HT-29 (cell line): ENCODE data around the gene NNMT. TPM values are rescaled to one million over a fixed set of nuclear protein-coding genes. Genes with fewer than 3 reads are reported as not detected.

Experiments used
- DNase-seq: peaks from one replicate; pipeline ENCODE4 v3.0.0-alpha.2; 2015; ENCODE audit warnings: low spot score
- total RNA-seq: library from RNA; depleted of rRNA; stranded (reverse); fragments of >200 nt; shearing (Covaris generic); gene quantifications from 2 replicates; pipeline ENCODE4 v1.2.3, GENCODE V29; 2014; rRNA removed

The NNMT gene
- 60.2 and 91.4 TPM in 2 replicates for total RNA-seq

DNA sequence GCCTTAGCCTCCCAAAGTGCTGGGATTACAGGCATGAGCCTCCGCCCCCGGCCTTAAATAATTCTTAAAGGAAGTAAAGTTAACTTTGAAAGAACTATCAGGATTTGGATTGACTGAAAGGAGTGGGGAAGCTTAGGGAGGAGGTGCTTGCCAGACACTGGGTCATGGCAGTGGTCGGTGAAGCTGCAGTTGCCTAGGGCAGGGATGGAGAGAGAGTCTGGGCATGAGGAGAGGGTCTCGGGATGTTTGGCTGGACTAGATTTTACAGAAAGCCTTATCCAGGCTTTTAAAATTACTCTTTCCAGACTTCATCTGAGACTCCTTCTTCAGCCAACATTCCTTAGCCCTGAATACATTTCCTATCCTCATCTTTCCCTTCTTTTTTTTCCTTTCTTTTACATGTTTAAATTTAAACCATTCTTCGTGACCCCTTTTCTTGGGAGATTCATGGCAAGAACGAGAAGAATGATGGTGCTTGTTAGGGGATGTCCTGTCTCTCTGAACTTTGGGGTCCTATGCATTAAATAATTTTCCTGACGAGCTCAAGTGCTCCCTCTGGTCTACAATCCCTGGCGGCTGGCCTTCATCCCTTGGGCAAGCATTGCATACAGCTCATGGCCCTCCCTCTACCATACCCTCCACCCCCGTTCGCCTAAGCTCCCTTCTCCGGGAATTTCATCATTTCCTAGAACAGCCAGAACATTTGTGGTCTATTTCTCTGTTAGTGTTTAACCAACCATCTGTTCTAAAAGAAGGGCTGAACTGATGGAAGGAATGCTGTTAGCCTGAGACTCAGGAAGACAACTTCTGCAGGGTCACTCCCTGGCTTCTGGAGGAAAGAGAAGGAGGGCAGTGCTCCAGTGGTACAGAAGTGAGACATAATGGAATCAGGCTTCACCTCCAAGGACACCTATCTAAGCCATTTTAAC lies at the start of gene NNMT:
Gene NNMT (plus strand): TSS at position 724 of the 929 bp plus-strand sequence. CDS start 158 bp downstream, at position 882.
- DNase-seq: peak; percentile 80

DNA sequence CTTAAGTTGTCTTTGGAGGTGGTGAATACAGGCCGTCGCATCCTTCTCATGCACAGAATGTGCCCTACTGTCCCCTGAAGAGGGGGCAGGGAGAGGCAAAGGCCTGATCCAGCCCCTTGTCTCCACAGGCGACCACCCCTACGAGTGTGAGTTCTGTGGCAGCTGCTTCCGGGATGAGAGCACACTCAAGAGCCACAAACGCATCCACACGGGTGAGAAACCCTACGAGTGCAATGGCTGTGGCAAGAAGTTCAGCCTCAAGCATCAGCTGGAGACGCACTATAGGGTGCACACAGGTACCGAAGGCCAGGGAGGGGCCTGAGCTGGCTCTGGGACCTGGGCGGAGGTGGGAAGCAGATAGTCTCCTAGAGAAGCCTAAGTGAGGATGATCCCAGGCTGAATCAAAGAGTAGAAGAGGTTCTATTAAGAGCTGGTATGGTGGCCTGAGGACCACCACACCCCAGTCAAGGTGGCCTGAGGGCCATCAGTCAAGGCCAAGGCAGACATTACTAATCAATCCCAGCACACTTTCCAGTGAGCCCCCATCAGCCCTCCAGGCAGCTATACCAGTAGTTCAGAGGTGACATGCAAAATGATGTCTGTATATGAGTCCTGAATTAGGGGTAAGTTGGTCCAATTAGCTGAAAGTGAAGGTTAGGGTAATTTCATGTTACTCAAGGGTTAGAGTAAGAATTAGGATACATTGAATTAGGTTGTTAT lies 49.0 kb upstream of the NNMT start:
- no peak for DNase-seq

DNA sequence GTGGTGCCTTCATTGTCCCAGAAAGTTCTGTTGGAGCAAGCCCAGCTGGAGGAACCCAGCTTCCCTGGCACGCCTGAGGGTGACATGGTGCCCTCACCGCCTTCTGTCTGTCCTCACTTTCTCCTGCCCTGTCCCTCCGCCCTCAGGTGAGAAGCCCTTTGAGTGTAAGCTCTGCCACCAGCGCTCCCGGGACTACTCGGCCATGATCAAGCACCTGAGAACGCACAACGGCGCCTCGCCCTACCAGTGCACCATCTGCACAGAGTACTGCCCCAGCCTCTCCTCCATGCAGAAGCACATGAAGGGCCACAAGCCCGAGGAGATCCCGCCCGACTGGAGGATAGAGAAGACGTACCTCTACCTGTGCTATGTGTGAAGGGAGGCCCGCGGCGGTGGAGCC lies 46.0 kb upstream of the NNMT start:
- DNase-seq: no peak

DNA sequence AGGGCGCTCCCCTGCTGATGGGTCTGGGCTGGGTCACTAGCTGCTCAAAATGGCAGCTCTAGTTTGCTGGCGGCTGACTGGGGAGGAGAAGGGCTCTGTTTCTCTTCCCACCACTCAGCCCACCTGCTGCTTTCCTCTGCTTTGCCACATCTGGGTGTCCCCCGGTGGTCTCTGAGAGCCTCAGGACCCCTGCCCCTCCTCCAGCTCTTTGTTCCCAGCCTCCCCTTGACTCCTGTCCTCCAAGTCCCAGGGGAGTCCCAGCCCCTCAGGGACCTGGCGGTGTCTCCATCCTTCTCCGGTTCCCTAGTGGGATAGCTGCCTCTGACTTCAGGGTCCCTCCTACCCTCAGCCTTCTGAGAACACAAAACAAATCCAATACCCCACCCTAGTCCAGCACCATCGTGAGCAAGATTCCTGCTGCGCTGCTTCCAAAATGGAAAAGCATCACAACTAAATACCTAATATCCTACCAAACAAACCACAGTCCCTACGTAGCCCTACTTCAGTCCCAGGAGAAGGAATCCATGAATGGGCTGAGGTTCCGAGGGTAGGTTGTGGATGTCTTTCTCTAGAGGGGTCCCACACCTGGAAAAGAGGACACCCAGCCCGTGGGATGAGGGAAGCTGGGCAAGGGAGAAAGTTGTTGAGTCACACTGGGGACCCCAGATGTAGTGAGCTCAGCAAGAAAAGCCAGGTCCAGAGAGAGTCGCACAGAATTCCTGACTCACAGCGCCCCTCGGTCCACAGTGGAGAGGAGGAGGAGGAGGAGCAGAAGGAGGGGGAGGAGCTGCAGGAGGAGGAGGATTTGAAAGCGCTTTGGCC lies 45.0 kb upstream of the NNMT start:
- DNase-seq: no peak

DNA sequence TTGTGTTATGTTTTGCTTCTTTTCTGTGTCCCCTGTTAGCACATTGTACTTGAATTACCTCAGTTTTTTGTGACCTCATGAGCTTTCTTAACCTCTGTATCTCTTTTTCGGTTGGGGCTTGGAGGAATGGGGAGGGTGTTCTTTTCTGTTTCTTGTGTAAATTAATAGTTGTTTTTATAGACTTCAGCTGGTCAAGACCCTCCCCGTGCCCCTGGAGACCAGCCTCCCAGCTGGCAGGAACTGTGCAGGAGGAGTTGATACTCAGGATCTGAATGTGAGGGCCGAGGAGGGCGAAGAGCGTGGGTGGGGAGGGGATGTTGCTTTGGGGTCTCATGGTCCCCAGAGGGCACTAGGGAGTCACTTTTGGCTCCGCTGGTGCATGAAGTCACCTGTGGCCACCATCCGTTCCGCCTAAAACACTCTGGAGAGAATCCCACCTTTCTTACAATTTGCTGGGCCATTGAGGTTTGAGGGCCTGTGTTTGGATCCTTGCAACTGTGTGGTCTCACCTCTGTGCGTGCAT lies 44.3 kb upstream of the NNMT start:
- DNase-seq: no peak

DNA sequence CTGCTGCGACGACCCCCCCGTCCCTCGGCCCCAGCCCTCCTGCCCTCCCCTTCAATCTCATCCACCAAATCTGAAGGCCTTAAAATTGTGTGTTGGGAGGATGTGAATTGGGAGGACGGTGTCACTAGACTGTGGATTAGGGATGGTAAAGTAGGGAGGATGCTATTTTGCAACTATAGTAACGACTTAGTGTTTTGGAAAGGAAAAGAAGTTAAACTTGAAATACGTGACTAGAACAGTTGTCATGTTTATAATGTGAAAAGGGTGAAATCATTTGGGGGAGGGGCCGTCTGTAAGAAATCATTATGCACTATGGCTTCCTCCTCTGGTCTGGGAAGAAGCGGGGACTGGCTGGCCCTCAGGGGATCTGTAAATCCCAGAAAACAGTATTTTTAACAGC lies 43.4 kb upstream of the NNMT start:
- DNase-seq: no peak

DNA sequence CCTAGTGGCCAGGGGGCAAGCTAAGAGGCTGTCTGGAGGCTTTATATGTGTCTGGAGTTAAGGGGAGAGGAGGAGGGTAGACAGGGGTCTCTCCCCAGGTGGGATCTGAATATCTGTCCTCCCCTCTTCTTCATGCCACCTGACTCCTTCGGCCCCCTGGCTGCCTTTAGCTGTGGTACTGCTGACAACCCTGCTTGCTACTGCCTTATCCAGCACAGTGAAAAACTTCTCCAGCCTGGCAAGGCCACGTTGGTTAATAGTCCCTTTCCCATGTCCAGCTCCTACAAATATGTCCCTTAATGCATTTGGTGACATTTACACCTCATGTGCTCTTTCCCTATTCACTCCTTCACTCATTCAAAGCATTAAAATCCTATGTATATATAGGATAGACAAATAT lies 42.4 kb upstream of the NNMT start:
- DNase-seq: no peak

DNA sequence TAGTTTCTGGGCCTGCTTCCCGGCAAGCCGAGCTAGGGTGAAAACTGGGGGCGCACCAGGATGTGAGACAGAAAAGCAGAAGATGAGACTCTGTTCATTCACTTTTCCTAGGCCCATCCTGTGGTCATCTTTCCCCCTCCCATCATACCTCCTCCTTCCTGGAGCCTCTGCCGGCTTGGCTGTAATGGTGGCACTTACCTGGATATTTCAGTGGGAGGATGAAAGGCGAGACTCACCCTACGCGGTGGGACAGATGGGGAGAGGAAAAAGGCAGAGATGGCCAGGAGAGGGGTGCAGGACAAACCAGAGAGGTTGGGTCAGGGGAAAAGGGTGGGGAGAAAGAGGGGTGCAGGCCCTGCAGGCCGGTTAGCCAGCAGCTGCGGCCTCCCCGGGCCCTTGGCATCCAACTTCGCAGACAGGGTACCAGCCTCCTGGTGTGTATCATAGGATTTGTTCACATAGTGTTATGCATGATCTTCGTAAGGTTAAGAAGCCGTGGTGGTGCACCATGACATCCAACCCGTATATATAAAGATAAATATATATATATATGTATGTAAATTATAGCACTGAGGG lies 41.5 kb upstream of the NNMT start:
- DNase-seq: no peak

DNA sequence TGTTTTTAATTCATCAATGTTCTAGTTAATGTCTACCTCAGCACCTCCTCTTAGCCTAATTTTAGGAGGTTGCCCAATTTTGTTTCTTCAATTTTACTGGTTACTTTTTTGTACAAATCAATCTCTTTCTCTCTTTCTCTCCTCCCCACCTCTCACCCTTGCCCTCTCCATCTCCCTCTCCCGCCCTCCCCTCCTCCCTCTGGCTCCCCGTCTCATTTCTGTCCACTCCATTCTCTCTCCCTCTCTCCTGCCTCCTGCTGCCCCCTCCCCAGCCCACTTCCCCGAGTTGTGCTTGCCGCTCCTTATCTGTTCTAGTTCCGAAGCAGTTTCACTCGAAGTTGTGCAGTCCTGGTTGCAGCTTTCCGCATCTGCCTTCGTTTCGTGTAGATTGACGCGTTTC lies 40.9 kb upstream of the NNMT start:
- DNase-seq: no peak

DNA sequence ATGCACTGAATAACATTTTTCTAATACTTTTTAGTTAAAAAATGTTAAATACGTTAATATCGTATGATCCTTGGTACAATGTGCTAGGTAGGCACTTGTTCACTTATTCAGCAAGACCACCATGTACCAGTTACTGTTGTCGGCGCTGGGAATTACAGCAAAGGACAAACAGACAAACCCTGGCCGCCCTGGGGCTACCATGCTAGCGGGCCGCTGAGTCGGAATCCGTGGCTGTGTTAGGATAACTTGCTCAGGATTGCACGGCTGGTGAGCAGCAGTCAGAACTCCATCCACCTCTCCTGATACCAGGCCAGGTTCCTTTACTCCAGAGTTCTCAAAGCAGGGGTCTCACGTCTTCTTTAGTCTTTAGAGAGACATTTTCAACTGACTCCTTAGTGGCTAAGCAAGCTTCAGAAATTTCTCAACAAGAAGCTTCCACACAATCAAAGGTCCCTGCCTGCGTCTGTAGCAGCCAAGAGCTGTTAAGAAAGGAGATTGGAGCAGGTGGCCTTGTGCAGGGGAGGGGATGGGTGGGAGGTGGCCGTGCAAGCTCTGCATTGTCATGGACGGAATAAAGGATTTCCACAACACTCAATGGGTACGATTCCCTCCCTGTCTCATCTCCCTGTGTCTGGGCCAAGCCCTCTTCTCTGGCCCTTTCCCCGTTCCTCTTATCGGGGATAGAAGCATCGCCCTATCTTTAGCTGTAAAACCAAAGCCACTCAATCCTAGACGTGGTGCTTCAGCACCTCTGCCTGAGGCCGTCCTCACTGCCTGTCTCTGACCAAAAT lies 39.8 kb upstream of the NNMT start:
- no peak for DNase-seq

DNA sequence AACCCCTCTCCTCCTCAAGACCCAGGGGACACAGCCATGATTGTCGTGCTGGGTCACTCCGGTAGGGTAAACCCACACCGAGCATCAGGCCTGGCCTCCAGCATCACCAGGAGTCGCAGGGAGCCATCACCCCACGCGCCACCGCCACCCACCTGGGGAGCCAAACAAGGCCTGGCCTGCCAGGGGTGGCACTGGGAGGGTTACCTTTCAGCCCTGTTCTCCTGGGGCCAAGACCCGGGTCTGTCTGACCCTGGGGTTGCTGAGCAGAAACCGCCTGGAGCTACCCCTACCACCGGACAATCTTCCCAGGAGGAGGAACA lies 39.3 kb upstream of the NNMT start:
- no peak for DNase-seq

DNA sequence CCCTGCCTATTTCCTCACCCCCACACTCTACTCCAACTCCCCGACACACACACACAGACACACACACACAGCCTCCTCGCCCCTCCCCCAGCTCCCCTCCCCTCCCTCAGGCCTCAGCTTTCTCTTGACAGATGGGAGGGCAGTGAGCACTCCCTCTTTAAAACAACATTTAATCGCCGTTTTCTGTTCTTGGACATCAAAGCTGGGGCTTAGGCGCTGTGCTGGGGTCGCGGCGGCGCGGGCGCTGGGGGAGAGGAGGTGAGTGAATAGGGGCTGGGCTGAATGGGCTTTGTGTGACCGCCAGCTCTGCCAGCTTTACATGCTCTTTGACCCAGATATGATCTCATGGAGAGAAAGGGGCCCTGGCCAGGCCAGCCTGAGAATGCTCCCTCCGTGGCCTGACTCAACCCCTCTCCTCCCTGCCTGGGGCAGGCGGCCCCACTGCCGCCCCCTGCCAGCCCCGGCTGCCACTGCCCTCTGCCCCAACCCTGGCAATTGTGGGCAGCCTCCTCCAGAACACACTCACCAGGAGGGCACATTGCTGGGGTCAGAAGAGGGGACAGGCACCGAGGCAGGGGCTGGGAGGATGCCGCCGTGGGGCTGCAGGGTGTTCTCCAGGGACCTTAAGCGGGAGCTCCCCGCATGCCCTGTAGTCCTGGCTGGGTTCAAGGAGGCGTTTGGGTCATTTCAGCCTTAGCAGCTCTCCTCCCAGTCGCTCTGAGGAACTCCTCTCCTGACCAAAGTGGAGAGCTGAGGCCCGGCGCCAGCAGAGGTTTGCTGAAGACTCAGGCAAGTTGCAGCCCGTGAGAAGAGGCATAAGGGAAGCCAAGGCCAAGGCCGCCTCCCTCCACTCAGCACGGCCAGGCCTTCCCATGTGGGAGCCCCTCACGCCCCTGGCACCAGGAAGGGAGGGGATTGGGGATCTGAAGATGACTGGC lies 38.3 kb upstream of the NNMT start:
- DNase-seq: no peak

DNA sequence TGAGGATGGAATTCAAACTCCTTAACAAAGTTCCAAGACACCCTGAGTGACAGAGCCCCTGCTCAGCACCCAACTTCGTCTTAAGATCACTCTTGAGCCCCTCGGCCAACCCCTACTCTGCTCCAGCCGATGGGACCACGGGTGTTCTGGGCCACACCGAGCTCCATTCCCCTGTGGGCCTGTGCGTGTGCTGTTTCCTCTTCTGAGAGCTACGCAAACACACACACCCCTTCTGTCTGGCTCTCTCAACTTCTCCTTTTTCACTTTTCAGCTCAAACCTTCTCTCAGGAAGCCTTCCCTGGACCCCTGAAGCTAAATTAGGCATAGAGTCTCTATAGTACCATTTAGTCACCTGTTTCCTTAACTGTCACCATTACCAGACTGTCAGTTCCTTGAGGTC lies 37.5 kb upstream of the NNMT start:
- no peak for DNase-seq

DNA sequence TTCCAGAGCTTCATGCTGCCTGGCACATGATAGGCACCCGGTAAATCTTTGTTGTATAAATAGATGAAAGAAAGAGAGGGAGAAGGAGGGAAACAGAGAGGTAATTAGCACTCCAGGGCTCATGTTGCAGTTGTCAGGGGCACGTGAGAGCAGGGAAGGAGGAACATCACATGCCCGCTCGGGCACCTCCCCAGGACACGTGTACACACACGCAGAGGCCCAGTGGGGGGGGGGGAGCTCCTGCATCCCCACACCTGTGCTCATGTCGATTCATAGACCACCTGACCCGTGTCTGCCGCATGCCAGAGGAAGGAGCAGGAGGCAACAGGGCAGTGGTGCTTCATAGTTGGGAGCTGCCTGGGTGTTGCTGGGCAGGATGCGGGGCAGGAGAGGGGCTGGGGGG lies 37.1 kb upstream of the NNMT start:
- DNase-seq: no peak

DNA sequence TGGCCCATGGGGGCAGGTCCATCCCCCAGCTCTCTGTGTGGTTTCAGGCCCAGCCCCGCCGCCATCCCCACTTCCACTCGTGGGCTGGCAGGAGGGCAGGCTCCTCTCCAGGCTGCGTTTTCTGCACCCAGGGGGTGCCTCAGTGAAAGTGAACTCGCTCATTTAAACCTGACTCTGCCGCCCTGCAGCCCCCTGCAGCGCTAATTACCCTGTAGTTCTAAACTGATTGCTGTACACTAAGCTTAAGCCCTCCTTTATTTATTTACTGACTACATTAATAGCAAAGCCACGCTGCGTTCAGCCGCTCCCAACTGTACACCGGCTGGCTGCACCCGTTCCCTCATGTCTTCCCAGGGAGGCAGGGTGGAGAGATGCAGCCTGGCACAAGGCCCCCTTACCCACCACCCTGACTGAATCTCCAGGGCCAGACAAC lies 36.6 kb upstream of the NNMT start:
- no peak for DNase-seq

DNA sequence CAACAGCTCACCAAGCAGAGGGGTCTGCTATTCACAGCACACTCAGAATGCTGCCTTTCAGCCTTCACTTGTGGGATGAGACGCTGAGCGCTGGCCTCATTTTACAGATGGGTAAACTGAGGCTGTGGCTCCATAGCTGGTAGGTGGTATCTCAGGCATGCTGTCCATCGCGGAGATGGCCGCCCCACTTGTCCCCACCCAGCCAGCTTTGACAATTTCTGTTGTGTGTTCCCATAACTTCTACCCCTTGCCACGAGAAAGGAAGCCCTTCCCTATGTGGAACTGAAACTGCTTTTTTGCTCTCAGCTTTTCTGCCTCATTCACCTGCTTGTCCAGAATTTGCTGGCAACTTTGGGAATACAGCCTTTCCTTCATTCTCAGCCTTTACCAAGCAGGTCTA lies 36.1 kb upstream of the NNMT start:
- no peak for DNase-seq

DNA sequence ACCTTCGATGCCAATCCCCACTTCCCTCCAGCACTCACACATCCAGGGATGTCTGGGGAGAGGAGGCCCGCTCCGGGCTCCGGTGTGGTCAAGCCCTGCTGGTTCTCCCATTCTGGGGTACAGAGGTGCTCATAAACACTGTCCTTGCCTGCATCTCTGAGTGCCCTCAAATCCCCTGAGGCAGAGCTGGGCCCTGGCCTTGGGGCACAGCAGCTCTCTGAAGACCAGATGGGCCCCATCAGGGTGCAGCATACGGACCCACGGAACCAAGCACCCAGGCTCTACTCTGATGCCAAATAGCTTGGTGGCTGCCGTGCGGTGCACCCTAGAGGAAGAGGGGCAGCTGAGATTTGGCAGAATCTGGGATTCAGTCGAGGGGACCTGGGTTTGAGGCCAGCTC lies 35.7 kb upstream of the NNMT start:
- no peak for DNase-seq

DNA sequence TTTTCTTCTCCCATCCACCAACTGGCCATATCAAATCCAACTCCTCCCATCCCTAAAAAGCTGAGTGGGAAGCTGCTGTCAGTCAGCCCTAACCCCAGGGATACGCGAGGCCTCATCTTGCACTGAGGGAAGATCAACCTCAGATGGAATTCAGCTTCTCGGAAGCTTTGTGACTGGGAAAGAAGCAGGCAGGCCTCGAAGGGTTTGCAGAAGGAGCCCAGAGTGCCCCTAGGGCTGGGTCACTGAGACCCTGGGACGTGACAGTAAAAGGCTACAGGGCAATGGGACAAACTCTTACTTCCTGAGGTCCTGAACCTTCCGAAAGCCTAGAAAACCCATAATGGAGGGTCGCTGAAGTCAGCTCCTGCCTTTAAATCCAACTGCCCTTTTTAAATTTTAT lies 34.4 kb upstream of the NNMT start:
- DNase-seq: no peak

DNA sequence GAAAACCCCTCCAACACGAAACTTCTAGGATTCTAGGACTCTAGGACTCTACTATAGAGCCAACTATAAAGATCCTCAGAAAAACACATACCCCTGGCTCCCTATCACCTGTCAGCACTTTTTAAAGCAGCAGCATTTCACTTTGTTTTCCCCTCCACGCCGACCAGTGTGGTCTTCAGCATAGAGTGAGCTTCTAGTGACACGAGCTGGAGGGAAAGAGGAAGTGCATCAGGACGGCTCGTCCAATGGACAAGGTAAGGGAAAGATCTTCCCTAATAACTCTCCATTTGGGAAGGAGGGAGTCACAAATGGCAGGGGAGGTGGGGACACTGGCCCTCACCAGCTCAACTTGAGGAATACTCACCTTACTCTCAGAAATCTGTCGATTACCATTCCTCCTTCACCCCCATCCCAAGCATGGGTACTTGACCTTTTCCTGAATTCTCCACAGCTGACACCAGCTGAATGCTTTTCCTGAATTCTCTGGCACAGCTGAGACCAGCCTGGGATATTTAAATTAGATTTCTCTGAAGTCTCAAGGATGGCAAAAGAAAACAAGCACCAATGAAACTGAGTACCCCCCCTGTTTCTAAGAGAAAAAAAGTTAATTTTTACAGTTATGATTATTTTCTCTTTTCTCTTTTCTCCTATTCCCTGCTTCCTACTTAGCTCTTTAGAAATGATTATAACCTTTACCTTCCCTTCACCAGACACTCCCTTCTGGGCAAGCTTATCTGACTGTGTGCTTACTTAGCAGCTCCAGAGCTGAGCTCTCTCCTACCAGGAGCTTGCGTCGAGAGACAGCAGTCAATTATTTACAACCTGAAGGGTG lies 33.3 kb upstream of the NNMT start:
- peak; percentile 57 for DNase-seq
